ENCODE results near the gene C1QTNF6. TPM values are rescaled to one million over a fixed set of nuclear protein-coding genes. Genes with fewer than 3 reads are reported as not detected.
A peak's percentile ranks its signal among the peaks of the same experiment; 100 is the strongest.

The C1QTNF6 gene
- total RNA-seq, 1 experiment from 2014 or later: 25.0 TPM

DNA sequence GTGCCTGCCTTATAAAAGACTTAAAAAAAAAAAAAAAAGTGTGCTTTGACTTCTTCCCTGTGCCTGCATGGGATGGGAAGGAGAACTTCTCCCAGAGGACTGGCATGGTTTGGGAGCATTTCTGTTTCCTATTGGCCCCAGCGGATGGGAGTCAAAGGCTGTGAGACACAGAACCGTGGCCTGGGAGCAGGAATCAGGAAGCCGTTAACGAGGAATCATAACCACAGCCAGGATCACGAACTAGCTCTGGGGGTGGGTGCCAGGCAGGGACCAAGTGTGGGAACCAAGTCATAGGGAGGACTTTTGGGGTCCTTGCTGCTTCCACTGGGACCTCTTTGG lies 526 bp downstream of the C1QTNF6 start:
- ChIA-PET CTCF (interaction anchor here (0.6 kb wide), 1 partner anchor 142 kb away, joined by 4 read pairs; no protein-coding TSS in a partner anchor), POLR2A (interaction anchor here (0.9 kb wide), 1 partner anchor 18 kb away, joined by 7 read pairs; no protein-coding TSS in a partner anchor)
- no TSS peak for BruUV-seq (replicated peaks)
- TF ChIP-seq, protein P1, sequence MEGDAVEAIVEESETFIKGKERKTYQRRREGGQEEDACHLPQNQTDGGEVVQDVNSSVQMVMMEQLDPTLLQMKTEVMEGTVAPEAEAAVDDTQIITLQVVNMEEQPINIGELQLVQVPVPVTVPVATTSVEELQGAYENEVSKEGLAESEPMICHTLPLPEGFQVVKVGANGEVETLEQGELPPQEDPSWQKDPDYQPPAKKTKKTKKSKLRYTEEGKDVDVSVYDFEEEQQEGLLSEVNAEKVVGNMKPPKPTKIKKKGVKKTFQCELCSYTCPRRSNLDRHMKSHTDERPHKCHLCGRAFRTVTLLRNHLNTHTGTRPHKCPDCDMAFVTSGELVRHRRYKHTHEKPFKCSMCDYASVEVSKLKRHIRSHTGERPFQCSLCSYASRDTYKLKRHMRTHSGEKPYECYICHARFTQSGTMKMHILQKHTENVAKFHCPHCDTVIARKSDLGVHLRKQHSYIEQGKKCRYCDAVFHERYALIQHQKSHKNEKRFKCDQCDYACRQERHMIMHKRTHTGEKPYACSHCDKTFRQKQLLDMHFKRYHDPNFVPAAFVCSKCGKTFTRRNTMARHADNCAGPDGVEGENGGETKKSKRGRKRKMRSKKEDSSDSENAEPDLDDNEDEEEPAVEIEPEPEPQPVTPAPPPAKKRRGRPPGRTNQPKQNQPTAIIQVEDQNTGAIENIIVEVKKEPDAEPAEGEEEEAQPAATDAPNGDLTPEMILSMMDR (IDR thresholded peaks at IDR 0.05): no peak
- TF ChIP-seq TCF7L2 (IDR thresholded peaks at IDR 0.05; ENCODE audit: low read depth, low read length) (no peak), SIN3A (IDR thresholded peaks at IDR 0.05; ENCODE audit: borderline replicate concordance, insufficient read depth, low read depth, low read length) (no peak), POLR2AphosphoS5 (IDR thresholded peaks at IDR 0.05; ENCODE audit: low read depth, low read length) (no peak)
- TF ChIP-seq, protein P2, sequence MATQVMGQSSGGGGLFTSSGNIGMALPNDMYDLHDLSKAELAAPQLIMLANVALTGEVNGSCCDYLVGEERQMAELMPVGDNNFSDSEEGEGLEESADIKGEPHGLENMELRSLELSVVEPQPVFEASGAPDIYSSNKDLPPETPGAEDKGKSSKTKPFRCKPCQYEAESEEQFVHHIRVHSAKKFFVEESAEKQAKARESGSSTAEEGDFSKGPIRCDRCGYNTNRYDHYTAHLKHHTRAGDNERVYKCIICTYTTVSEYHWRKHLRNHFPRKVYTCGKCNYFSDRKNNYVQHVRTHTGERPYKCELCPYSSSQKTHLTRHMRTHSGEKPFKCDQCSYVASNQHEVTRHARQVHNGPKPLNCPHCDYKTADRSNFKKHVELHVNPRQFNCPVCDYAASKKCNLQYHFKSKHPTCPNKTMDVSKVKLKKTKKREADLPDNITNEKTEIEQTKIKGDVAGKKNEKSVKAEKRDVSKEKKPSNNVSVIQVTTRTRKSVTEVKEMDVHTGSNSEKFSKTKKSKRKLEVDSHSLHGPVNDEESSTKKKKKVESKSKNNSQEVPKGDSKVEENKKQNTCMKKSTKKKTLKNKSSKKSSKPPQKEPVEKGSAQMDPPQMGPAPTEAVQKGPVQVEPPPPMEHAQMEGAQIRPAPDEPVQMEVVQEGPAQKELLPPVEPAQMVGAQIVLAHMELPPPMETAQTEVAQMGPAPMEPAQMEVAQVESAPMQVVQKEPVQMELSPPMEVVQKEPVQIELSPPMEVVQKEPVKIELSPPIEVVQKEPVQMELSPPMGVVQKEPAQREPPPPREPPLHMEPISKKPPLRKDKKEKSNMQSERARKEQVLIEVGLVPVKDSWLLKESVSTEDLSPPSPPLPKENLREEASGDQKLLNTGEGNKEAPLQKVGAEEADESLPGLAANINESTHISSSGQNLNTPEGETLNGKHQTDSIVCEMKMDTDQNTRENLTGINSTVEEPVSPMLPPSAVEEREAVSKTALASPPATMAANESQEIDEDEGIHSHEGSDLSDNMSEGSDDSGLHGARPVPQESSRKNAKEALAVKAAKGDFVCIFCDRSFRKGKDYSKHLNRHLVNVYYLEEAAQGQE (IDR thresholded peaks at IDR 0.05; ENCODE audit: insufficient read depth in 1 of 2, low read depth in 2 of 2, low read length in 1 of 2): no peak
- H3K27ac ChIP-seq (ENCODE audit: low read length): peak overlapping the region; percentile 94
- intact Hi-C loops (cut with micrococcal nuclease; ENCODE audit: unreplicated experiment): no loop called here
- H3K27me3 ChIP-seq (ENCODE audit: control insufficient read depth, insufficient read depth, low read length): no peaks in the 10 kb centered on the region
- peaks cover 57% of the 10 kb centered on the region for H3K4me1 ChIP-seq (ENCODE audit: control insufficient read depth, insufficient read depth, low read length)
- H3K4me3 ChIP-seq (ENCODE audit: low read depth in 2 of 2, low read length in 2 of 2): peak overlapping the region; percentile 49 to 64
- ATAC-seq (peak; percentile 43), DNase-seq (ENCODE audit: low read depth, low spot score) (no peak)
- no peaks in the 10 kb centered on the region for H3K9me3 ChIP-seq (ENCODE audit: control insufficient read depth, insufficient read depth, low read depth, low read length)
- no peaks in the 10 kb centered on the region for H3K36me3 ChIP-seq (ENCODE audit: control insufficient read depth, insufficient read depth, low read length)
- in situ Hi-C loops (cut with HindIII; ENCODE audit: low pct_unique_long_range_greater_than_20kb, low sequenced_read_pairs): no loop called here

DNA sequence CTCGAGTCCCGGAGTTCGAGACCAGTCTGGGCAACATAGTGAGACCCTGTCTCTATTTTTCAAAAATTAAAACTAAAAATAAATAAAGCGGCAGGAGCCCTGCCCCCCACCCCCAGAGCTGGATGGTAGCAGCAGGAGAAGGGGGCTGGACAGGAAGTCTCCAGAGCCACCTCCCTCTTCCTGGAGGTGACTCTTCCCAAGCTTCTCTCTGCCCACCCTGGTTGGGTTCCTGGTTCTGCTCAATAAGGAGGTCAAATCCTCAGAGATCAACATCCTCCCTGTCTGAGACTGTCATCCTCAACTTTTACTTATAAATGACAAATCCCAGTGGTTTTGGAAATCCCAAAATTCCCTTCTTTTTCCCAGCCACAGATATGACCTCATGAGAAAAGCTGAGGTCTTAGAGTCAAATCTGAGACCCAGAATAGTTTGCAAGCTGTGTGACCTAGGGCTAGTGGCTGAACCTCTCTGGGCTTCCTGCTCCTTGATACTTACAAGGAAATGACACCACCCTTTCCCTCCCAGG lies 987 bp downstream of the C1QTNF6 start:
- Histone ChIP-seq H3K27ac (ENCODE audit: low read length) (peak overlapping the region; percentile 94), H3K9me3 (ENCODE audit: control insufficient read depth, insufficient read depth, low read depth, low read length) (no peaks in the 10 kb centered on the region), H3K4me1 (ENCODE audit: control insufficient read depth, insufficient read depth, low read length) (peaks cover 57% of the 10 kb centered on the region), H3K4me3 (ENCODE audit: low read depth in 2 of 2, low read length in 2 of 2) (peak overlapping the region; percentile 49 to 64), H3K36me3 (ENCODE audit: control insufficient read depth, insufficient read depth, low read length) (no peaks in the 10 kb centered on the region), H3K27me3 (ENCODE audit: control insufficient read depth, insufficient read depth, low read length) (no peaks in the 10 kb centered on the region)
- DNase-seq (ENCODE audit: low read depth, low spot score) (no peak), ATAC-seq (no peak)
- TSS peak; percentile 72 for BruUV-seq (replicated peaks)
- ChIA-PET POLR2A (interaction anchor here (0.9 kb wide), 1 partner anchor 17 kb away, joined by 7 read pairs; no protein-coding TSS in a partner anchor), CTCF (interaction anchor here (0.6 kb wide), 1 partner anchor 141 kb away, joined by 4 read pairs; no protein-coding TSS in a partner anchor)
- intact Hi-C loops (cut with micrococcal nuclease; ENCODE audit: unreplicated experiment): no loop called here
- TF ChIP-seq, protein P2 (IDR thresholded peaks at IDR 0.05; ENCODE audit: insufficient read depth in 1 of 2, low read depth in 2 of 2, low read length in 1 of 2): no peak
- TF ChIP-seq, protein P1 (IDR thresholded peaks at IDR 0.05): no peak
- TF ChIP-seq SIN3A (IDR thresholded peaks at IDR 0.05; ENCODE audit: borderline replicate concordance, insufficient read depth, low read depth, low read length): no peak
- in situ Hi-C loops (cut with HindIII; ENCODE audit: low pct_unique_long_range_greater_than_20kb, low sequenced_read_pairs): no loop called here

Measured in Panc1 (cell line).